HCT116 (cell line): Measurements from ENCODE around the gene MAGI3.

ENCODE experiments used
- EZH2 ChIP-seq: fragments of 200-600 bp; sonication (generic); IDR thresholded peaks from 2 replicates; pipeline ENCODE4 v1.6.1; 2017; ENCODE audit warnings: antibody characterized with exemption, mixed run types
- FOSL1 ChIP-seq: IDR thresholded peaks from 2 replicates; pipeline ENCODE4 v1.6.1; 2012; ENCODE audit warnings: low read depth
- POLR2A ChIP-seq: IDR thresholded peaks from 2 replicates; pipeline ENCODE4 v1.7.0; 2011; ENCODE audit warnings: borderline replicate concordance; ENCODE audit not compliant: insufficient read depth, insufficient read length; ENCODE audit errors: extremely low read depth
- POLR2AphosphoS5 ChIP-seq: IDR thresholded peaks from 2 replicates; pipeline ENCODE4 v1.6.1; 2011; ENCODE audit warnings: mild to moderate bottlenecking, low read depth, low read length, moderate library complexity
- SIN3A ChIP-seq: IDR thresholded peaks from 2 replicates; pipeline ENCODE4 v1.6.1; 2012; ENCODE audit warnings: low read depth
- SP1 ChIP-seq: IDR thresholded peaks from 2 replicates; pipeline ENCODE4 v1.6.1; 2012; ENCODE audit warnings: low read depth
- SRF ChIP-seq: IDR thresholded peaks from 2 replicates; pipeline ENCODE4 v1.6.1; 2012; ENCODE audit warnings: low read depth
- TCF7L2 ChIP-seq: IDR thresholded peaks from 2 replicates; pipeline ENCODE4 v1.7.0; 2011; ENCODE audit warnings: borderline replicate concordance, inconsistent platforms; ENCODE audit not compliant: insufficient read depth, insufficient read length; ENCODE audit errors: extremely low read depth
- YY1 ChIP-seq: IDR thresholded peaks from 2 replicates; pipeline ENCODE4 v1.6.1; 2011; ENCODE audit warnings: low read length, low read depth, moderate library complexity, mild to moderate bottlenecking; ENCODE audit not compliant: insufficient replicate concordance; ENCODE audit errors: extremely low read depth
- ZFX ChIP-seq: fragments of 450-650 bp; IDR thresholded peaks from 2 replicates; pipeline ENCODE4 v1.6.1; 2017
- ZNF274 ChIP-seq: fragments of 200-500 bp; sonication (Bioruptor generic); IDR thresholded peaks from 2 replicates; pipeline ENCODE4 v1.6.1; 2014; ENCODE audit warnings: mild to moderate bottlenecking, low read depth, low read length, inconsistent platforms
- TF ChIP-seq, protein P1 (sequence below), 3 experiments: fragments of 200-600 bp in 1 of 3; sonication (generic) in 1 of 3; IDR thresholded peaks in 2 of 3; conservative IDR thresholded peaks in 1 of 3; 2 replicates each; pipeline ENCODE4 v1.5.1; 2012 to 2017; ENCODE audit warnings: low read depth in 2 of 3, low read length in 2 of 3, antibody characterized with exemption in 1 of 3, borderline replicate concordance in 1 of 3, control low read depth in 1 of 3, mild to moderate bottlenecking in 1 of 3, mixed read lengths in 1 of 3, mixed run types in 1 of 3, moderate library complexity in 1 of 3; ENCODE audit not compliant: insufficient read depth in 1 of 3
- TF ChIP-seq, protein P2 (sequence below): IDR thresholded peaks from 2 replicates; pipeline ENCODE4 v1.6.1; 2012

DNA sequence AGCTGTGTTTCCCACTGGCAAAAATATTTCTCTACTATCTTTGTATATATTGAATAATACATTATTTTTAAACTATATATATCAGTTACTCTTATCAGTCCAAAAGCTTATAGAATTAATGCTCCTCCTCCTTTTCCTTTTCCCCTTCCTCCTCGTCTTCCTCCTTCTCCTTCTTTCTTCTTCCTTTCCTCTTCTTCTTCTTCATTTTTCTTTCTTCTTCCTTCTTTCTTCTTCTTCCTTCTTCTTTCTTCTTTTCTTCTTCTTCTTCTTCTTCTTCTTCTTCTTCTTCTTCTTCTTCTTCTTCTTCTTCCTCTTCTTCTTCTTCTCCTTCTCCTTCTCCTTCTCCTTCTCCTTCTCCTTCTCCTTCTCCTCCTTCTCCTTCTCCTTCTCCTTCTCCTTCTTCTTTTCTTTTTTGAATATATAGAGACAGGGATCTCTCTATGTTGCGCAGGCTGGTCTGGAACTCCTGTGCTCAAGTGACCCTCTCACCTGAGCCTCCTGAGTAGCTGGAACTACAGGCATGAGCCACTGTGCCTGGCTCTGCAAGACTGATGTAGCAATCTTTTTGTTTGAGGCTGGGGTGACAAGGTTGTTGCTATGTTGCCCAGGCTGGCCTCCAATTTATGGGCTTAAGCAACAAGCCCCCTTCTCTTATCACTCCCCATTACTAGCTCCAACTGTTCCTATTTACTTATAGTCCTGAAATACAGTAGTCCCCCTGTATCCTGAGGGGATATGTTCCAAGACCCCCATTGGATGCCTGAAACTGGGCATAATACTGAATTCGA is 47.4 kb downstream of the MAGI3 start:
- TF ChIP-seq POLR2AphosphoS5 (no peak), YY1 (no peak), EZH2 (no peak), FOSL1 (no peak), POLR2A (no peak), TCF7L2 (no peak), ZNF274 (no peak), SP1 (no peak), SRF (no peak), SIN3A (no peak), ZFX (no peak)
- TF ChIP-seq, protein P1, sequence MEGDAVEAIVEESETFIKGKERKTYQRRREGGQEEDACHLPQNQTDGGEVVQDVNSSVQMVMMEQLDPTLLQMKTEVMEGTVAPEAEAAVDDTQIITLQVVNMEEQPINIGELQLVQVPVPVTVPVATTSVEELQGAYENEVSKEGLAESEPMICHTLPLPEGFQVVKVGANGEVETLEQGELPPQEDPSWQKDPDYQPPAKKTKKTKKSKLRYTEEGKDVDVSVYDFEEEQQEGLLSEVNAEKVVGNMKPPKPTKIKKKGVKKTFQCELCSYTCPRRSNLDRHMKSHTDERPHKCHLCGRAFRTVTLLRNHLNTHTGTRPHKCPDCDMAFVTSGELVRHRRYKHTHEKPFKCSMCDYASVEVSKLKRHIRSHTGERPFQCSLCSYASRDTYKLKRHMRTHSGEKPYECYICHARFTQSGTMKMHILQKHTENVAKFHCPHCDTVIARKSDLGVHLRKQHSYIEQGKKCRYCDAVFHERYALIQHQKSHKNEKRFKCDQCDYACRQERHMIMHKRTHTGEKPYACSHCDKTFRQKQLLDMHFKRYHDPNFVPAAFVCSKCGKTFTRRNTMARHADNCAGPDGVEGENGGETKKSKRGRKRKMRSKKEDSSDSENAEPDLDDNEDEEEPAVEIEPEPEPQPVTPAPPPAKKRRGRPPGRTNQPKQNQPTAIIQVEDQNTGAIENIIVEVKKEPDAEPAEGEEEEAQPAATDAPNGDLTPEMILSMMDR (IDR thresholded peaks at IDR 0.05 in 2 of 3, conservative IDR thresholded peaks at IDR 0.05 in 1 of 3; ENCODE audit: borderline replicate concordance in 1 of 3, insufficient read depth in 1 of 3, low read depth in 2 of 3, low read length in 2 of 3): no peak
- TF ChIP-seq, protein P2, sequence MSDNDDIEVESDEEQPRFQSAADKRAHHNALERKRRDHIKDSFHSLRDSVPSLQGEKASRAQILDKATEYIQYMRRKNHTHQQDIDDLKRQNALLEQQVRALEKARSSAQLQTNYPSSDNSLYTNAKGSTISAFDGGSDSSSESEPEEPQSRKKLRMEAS: no peak
